Stimulated activated CD4-positive, alpha-beta T cell treated with anti-CD3 and anti-CD28 coated beads, Interleukin-15, amount 100 ng/mL, for 48 hours (primary cell): Measurements from ENCODE around the gene CLTCL1.

Experiments
- DNase-seq, 2 donors: peaks; one replicate each; pipeline ENCODE4 v3.0.0-alpha.2; 2020; ENCODE audit warnings: low read depth in 2 of 2

CLTCL1 gene

DNA sequence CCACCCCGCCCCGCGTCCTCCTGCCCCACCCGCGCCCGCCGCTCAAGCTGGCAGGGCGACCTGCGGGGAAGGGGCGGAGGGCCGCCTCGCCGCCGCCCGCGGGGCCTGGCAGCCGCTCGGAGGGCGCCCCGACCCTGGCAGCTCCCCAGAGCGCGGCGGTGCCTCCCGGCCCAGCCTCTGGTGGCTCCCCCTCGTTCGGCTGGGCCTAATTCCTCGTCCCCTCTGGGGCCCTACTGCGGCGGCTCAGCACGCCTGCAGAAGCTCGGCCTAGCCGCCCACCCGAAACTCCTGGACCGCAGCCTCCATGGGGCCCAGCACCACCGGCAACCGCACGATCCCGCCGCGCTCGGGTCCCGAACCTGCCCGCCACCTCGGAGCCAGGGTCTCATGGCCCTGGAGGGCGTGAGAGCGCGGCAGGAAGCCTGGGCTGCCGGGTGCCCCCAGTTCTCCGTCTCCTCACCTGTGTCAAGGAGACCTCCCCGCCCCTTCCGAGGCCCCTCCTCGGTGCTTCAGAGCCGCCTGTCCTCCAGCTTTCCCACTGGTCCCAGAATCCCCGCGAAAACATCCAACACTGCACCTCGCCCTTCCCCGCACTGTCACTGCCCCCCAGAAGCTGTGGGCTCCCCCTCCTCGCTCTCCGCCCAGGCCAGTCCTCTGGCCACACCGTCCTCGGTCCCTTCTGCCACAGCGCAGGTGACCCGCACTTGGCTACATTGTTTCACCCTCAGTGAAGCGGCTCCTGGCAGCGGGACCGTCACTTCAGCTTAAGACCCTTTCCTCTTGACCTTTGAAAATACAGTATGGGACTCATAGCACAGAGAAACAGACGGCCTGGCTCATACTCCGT, 140.8 kb downstream of the CLTCL1 start:
- no peak for DNase-seq

GRCh38 chr22:19149991-19150390, 141.5 kb downstream of the CLTCL1 start, which contains the start of gene GSC2:
Gene GSC2 (minus strand): TSS chr22:19150292. CDS start chr22:19150283, 9 bp downstream.
- DNase-seq, result no peak

DNA sequence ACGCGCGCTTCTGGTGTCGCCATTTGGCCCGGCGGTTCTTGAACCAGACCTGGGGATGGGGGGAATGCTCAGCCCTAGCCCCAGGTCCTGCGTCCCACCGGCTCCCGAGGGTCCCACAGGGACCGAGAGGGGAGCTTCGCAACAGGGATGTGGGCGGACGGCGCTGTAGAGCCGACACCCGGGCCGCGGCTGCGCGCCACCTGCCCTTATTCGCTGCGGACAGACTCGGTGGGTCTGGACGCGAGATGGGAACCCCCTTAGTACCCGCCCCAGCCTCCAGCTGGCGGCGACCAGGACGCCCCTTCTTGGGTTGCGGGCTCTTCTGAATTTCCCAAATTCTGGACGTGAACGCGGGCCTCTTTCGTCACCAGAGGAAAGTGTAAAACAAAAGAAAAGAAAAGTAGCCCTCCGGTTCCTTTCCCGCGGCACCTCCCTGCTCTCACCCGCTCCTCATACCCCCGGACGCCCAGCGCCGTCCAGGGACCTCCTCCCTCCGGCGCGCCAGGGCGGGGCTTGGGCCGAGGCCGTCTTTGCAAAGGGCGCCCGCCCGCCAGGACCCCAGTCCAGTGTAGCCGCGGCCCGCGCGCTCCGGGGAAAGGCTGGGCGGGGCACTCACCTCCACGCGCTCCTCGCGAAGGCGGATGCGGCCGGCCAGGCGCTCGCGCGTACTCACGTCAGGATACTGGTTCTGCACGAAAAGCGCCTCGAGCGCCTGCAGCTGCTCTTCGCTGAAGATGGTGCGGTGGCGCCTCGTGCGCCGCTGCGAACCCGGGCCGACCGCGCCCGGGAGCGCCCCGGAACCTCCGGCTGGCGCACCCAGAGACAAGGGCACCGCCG, 142.3 kb downstream of the CLTCL1 start:
- DNase-seq, result no peak

- no peak for DNase-seq
Observed at GRCh38 chr22:19148417-19149046, 143.0 kb downstream of the CLTCL1 start.

DNA sequence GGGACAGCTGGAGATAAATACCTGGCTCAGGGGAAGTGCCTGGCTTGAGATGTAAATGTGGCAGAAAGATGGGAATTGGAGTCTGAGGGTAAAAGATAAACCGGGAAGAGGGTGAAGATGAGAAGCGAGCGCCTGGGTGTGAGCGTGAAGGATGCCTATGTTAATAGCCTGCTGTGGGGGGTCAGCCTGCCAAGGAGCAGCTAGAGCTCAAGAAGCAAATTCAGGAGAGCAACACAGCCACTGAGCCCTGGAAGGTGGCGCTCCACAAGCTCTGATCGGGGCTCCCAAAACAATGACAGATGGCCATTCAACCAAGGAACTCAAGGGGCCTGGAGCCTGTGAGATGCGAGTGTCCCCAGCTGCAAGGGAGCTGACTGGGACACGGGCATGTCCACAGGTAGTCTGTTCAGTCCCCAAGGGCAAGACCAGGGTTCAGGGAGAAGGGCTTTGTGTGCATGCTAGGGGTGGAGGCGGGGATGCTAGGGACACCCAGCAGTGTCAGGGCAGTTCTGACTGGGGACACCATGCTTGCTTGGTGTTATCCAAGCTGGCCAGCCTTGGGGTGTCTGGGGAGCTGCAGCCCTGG, 144.2 kb downstream of the CLTCL1 start:
- no peak for DNase-seq

- no peak for DNase-seq
Observed at GRCh38 chr22:19146215-19146968, 145.1 kb downstream of the CLTCL1 start.

GRCh38 chr22:19143967-19144400, 147.5 kb downstream of the CLTCL1 start:
- peak in 1 of 2 donors; percentile 22 for DNase-seq

- DNase-seq, result no peak
Observed at GRCh38 chr22:19143212-19143611, 148.3 kb downstream of the CLTCL1 start.

GRCh38 chr22:19142394-19142793, 149.1 kb downstream of the CLTCL1 start:
- no peak for DNase-seq

- DNase-seq, result no peak
Observed at GRCh38 chr22:19139974-19140373, 151.5 kb downstream of the CLTCL1 start.

- no peak for DNase-seq
Observed at GRCh38 chr22:19139001-19139356, 152.5 kb downstream of the CLTCL1 start.

DNA sequence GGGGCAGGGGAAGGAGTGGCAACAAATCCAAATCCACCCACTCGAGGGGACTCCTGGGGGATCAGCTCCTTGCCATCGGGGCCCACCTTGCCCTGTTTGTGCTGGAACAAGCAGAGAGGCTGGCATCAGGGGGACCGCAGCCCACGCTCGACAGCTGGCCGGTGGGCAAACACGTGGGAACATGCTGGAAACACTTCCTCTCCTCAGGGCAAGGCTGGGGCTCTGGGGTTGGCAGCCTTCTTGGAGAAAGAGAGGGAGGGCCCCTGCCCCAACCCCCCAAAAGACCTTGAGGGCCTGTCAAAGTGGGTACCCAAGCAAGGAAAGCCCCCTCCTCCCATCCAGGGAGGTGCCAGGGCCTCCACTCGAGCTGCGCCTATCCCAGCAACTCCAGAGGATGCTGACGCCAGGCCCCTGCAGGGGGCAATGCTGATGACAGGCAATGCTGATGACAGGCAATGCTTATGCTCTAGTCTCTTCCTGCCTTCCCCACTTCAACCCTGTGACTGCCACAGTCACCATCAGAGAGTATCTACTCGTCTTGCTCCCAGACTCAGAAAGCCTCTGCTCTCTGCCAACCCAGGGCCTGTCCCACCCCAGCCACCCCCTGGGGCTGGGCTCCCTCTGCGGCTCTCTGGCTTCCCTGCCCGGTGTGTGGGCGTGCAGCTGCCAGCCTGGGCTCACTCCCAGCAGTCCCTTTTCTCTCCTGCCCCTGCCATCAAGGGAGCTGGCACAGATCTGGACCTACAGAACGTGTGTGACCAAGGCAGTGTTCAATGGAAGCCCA, 153.1 kb downstream of the CLTCL1 start:
- no peak for DNase-seq

GRCh38 chr22:19137384-19138216, 153.9 kb downstream of the CLTCL1 start:
- no peak for DNase-seq

DNA sequence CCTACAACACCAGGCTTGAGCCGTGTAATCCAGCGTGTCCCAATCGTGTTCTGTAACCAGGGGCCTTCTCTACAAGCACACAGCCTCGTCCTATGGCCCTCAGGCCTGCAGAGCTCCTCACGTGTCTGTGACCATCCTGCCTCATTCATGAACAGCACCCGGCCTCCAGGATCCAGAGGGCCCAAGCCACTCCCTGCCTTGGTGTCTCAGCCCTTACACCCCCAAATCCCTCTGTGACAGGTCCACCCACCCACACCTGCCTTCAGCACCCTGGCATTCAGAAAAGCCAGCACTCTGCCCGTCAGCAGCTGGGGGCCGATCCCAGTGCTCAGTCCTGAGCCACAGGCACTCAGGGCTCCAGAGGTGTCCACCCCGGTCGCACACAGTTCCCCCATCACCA, 154.6 kb downstream of the CLTCL1 start:
- DNase-seq, result no peak

GRCh38 chr22:19134874-19135273, 156.6 kb downstream of the CLTCL1 start:
- DNase-seq, result no peak

GRCh38 chr22:19134176-19134831, 157.2 kb downstream of the CLTCL1 start:
- DNase-seq, result no peak

- DNase-seq, result no peak
Observed at GRCh38 chr22:19133561-19133960, 158.0 kb downstream of the CLTCL1 start.

- DNase-seq, result no peak
Observed at GRCh38 chr22:19132693-19133400, 158.7 kb downstream of the CLTCL1 start.
